Activated CD8-positive, alpha-beta T cell treated with anti-CD3 and anti-CD28 coated beads for 36 hours (primary cell): Measurements from ENCODE around the gene TRIM41. TPM values are rescaled to one million over a fixed set of nuclear protein-coding genes. Genes with fewer than 3 reads are reported as not detected.
"Not testable (repeated sequence)": the region's sequence is repeated elsewhere in the genome, so short reads cannot be mapped to it uniquely, and the experiment has no call there.

Experiments
- ATAC-seq: fragments of 200-7000 bp; cut with Tn5 transposase; one replicate; pipeline ENCODE4 v1.10.0; 2021; ENCODE audit warnings: mild to moderate bottlenecking, moderate library complexity
- CTCF ChIA-PET: fragments of 350-600 bp; sonication (Branson Sonifier 250); formaldehyde crosslinking; loops from one replicate; lab custom pipeline; 2021; ENCODE audit warnings: antibody characterized with exemption; lab: Charles Lee
- POLR2A ChIA-PET: fragments of 350-600 bp; sonication (Branson Sonifier 250); formaldehyde crosslinking; loops from one replicate; lab custom pipeline; 2021; ENCODE audit warnings: antibody characterized with exemption; lab: Charles Lee
- DNase-seq: peaks from one replicate; pipeline ENCODE4 v3.0.0-alpha.2; 2020
- H3K27ac Mint-ChIP-seq: one replicate; pipeline ENCODE4 v1.8.0; 2021; ENCODE audit warnings: mild to moderate bottlenecking, mixed read lengths
- H3K27me3 Mint-ChIP-seq: one replicate; pipeline ENCODE4 v1.8.0; 2021; ENCODE audit warnings: mixed read lengths
- H3K36me3 Mint-ChIP-seq: one replicate; pipeline ENCODE4 v1.8.0; 2021; ENCODE audit warnings: low read depth, mixed read lengths
- H3K4me1 Mint-ChIP-seq: one replicate; pipeline ENCODE4 v1.8.0; 2021; ENCODE audit warnings: low read depth, mixed read lengths
- H3K4me3 Mint-ChIP-seq: one replicate; pipeline ENCODE4 v1.8.0; 2021; ENCODE audit warnings: mild to moderate bottlenecking, moderate library complexity, mixed read lengths
- H3K9me3 Mint-ChIP-seq: one replicate; pipeline ENCODE4 v1.8.0; 2021; ENCODE audit warnings: mixed read lengths
- CTCF ChIP-seq: fragments of 200-600 bp; IDR thresholded peaks from one replicate; pipeline ENCODE4 v1.8.0; 2022; ENCODE audit warnings: antibody characterized with exemption, mild to moderate bottlenecking
- intact Hi-C: fragments of 100-400 bp; cut with micrococcal nuclease; formaldehyde crosslinking; loops from one replicate; pipeline ENCODE4 v1.10.0; 2022
- microRNA-seq: library from miRNA; unstranded; fragments of <30 nt; microRNA quantifications from one replicate; pipeline ENCODE4 v1.2.0, GENCODE V29; 2022; ENCODE audit warnings: borderline microRNAs expressed, borderline replicate concordance
- total RNA-seq, 2 experiments: library from RNA; stranded (reverse); gene quantifications; one replicate each; pipeline ENCODE4 v1.2.3, GENCODE V29; 2021

Gene TRIM41
- total RNA-seq, 2 experiments from 2014 or later = 30.6 to 31.5 TPM

DNA sequence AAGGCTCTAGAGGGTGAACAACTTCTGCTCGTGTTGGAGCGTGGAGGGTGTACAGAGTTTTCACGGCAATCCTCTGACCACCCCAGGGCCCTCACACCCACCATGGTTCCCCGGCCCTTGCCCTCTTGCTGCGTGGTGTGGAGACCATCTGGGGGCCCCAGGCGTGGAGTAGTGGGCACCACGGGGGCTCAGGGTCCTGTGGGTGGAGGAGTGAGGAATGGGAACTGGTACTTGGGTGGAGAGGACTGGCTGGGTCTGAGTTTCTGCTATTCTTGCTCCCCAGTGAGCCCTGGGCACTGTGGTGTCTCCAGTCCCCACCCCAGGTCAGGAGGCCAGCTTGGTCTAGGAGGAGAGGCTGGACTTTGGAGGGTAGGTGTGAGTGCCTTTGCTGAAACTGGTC, 59.8 kb downstream of the TRIM41 start:
- DNase-seq (no peak), ATAC-seq (no peak)
- POLR2A ChIA-PET = no interaction called here
- Mint-ChIP-seq H3K4me1 (no peaks in the 10 kb centered on the region), H3K4me3 (no peak overlapping the region), H3K27ac (no peak overlapping the region), H3K9me3 (no peaks in the 10 kb centered on the region), H3K27me3 (no peaks in the 10 kb centered on the region), H3K36me3 (no peaks in the 10 kb centered on the region)
- TF ChIP-seq CTCF = no peak
- intact Hi-C loops = no loop called here
- CTCF ChIA-PET = no interaction called here

GRCh38 chr5:181283347-181283746, 60.3 kb downstream of the TRIM41 start:
- Mint-ChIP-seq H3K9me3 (no peaks in the 10 kb centered on the region), H3K27ac (no peak overlapping the region), H3K4me3 (no peak overlapping the region), H3K4me1 (no peaks in the 10 kb centered on the region), H3K36me3 (no peaks in the 10 kb centered on the region), H3K27me3 (no peaks in the 10 kb centered on the region)
- CTCF ChIA-PET = no interaction called here
- ATAC-seq = no peak
- intact Hi-C loops = no loop called here
- no peak for TF ChIP-seq CTCF
- POLR2A ChIA-PET = no interaction called here
- DNase-seq = no peak

- POLR2A ChIA-PET, H3K4me1 Mint-ChIP-seq, CTCF ChIA-PET, ATAC-seq, H3K36me3 Mint-ChIP-seq, H3K4me3 Mint-ChIP-seq, DNase-seq, H3K9me3 Mint-ChIP-seq, H3K27me3 Mint-ChIP-seq, H3K27ac Mint-ChIP-seq, intact Hi-C loops: not testable (repeated sequence)
- peak; percentile 9 for TF ChIP-seq CTCF
Measured at GRCh38 chr5:181283841-181284755, 61.0 kb downstream of the TRIM41 start.

Small RNA genes lying within 50 kb of the gene (microRNA-seq; reads per million reads assigned to microRNA genes)
- gene MIR4638 = 0.91 reads per million

Other genes starting within 250 kb of the TRIM41 start
- gene BTNL3, start 234.4 kb upstream of the TRIM41 start, total RNA-seq = not detected
- gene BTNL9, start 183.0 kb upstream of the TRIM41 start, total RNA-seq = not detected
- not detected for gene OR2V1, start 92.1 kb upstream of the TRIM41 start, total RNA-seq
- not detected for gene OR2V2, start 75.7 kb upstream of the TRIM41 start, total RNA-seq
- gene TRIM7, start 18.1 kb upstream of the TRIM41 start, total RNA-seq = 1 to 10 TPM; 1.1 to 3.0 TPM
- gene RACK1, start 20.6 kb downstream of the TRIM41 start, total RNA-seq = 1,000 to 10,000 TPM; 2,759 to 2,801 TPM
- 10 to 100 TPM; 13.2 to 13.8 TPM for gene TRIM52, start 37.9 kb downstream of the TRIM41 start, total RNA-seq
- not detected for gene OR4F3, start 144.0 kb downstream of the TRIM41 start, total RNA-seq